ENCODE measurements around the gene NFS1.

Gene NFS1

DNA sequence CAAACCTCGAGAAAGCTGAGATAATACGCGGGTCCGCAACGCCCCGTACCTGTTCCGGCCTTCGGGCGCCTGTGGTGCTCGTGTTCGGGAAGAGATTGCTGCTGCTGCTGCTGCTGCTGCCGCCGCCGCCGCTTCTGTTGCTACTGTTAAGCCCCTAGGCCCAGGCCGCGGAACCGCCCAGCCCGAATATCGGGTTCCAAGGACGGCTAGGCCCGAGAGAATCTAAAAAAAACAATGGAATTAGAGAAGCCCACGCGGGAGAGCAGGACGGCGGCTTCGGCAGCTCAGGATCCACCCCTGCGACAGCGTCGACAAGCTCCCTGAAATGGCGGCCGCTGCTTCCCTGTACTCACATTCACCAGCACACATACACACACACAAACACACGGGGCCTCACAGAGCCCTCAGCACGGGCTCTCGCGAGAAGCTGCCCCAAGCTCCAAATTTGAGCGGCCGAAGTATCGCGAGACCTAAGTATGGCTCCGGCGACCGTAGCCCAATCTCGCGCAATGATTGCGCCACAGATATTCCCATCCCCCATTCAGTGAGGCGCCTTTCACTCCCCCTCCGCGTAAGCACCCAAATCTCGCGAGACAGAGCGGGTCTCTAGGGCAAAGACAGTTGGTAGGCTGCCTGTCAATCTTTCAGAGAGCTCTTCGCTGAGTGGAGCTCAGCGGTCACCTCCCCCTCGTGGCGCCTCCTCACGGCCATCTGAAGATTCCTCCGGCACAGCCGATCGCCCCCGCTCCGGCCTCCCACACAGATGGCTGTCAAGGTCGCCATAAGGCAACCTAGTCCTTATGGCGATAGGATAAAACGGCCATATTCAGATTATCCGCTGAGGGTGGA is 43.0 kb upstream of the NFS1 start, which contains the start of gene RBM39:
RBM39 (minus strand) TSS at position 369 of the 849 bp plus-strand sequence. CDS start 1,386 bp downstream, outside the sequence.
- TF ChIP-seq CTCF (IDR thresholded peaks at IDR 0.05) = peak; percentile 72
- Histone ChIP-seq H3K4me3 (ENCODE audit: low read depth, low read length) (peak within 1 kb of the TSS; percentile 99), H3K9me3 (ENCODE audit: control insufficient read depth, low read length) (no peaks in the 10 kb centered on the region), H2AFZ (peak within 1 kb of the TSS; percentile 74), H3K9ac (peak within 1 kb of the TSS; percentile 98), H3K79me2 (peaks cover 35% of the 10 kb centered on the region), H3K27ac (peak within 1 kb of the TSS; percentile 99), H3K27me3 (ENCODE audit: control insufficient read depth, insufficient read depth, low read length) (no peaks in the 10 kb centered on the region), H3K4me1 (peaks cover 22% of the 10 kb centered on the region), H3K4me2 (ENCODE audit: low read length) (peak within 1 kb of the TSS; percentile 95), H3K36me3 (ENCODE audit: control insufficient read depth, insufficient read depth, low read length) (no peaks in the 10 kb centered on the region)

- H3K36me3 ChIP-seq (ENCODE audit: control insufficient read depth, insufficient read depth, low read length) = no peaks in the 10 kb centered on the region
- peak; percentile 14 for TF ChIP-seq CTCF (IDR thresholded peaks at IDR 0.05)
- no peak overlapping the region for H3K9ac ChIP-seq
- H3K27ac ChIP-seq = no peak overlapping the region
- H3K4me1 ChIP-seq = peaks cover 32% of the 10 kb centered on the region
- peak overlapping the region; percentile 72 for H3K4me2 ChIP-seq (ENCODE audit: low read length)
- H3K4me3 ChIP-seq (ENCODE audit: low read depth, low read length) = peak overlapping the region; percentile 99
- H3K79me2 ChIP-seq = peaks cover 55% of the 10 kb centered on the region
- no peak overlapping the region for H2AFZ ChIP-seq
- no peaks in the 10 kb centered on the region for H3K27me3 ChIP-seq (ENCODE audit: control insufficient read depth, insufficient read depth, low read length)
- H3K9me3 ChIP-seq (ENCODE audit: control insufficient read depth, low read length) = no peaks in the 10 kb centered on the region
These were observed 40.4 kb upstream of the NFS1 start for GRCh38 chr20:35739294-35740163.

DNA sequence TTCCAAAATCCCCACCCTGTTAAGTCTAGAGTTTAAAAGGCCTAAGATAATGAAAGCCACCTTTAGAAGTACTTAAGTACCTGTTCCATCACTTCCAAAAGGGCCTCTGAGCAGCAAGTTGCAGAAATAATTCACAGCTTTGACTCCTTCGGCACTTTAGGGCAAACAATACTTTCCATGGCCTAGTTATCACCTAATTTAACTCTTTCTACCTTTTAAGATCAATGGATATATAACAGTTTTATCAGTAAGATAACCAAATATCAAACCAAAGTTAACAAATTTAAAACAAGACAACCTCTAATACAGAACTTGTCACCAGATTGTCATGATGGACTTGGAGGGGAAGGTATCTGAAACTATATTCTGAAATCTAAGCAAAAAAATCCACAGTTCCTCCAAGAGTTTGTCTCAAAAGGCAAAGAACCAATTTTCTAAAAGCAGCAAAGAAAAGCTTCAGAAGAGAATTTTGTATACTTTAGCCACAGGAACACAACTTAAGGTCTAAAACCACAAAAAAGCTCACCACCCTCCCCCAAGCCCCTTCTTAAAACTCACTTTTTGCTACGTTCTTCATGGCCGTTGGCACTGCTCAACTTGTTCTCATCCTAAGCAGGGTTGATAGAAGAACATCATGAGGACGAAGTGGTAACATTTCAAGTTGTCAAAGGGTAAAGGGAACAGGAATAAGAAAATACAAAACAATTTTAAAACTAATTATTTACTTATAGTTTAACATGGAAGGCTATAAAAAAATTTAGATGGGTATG is 39.4 kb upstream of the NFS1 start:
- Histone ChIP-seq H2AFZ (no peak overlapping the region), H3K4me3 (ENCODE audit: low read depth, low read length) (no peak overlapping the region), H3K9ac (no peak overlapping the region), H3K9me3 (ENCODE audit: control insufficient read depth, low read length) (no peaks in the 10 kb centered on the region), H3K4me1 (peaks cover 35% of the 10 kb centered on the region), H3K79me2 (peaks cover 63% of the 10 kb centered on the region), H3K36me3 (ENCODE audit: control insufficient read depth, insufficient read depth, low read length) (no peaks in the 10 kb centered on the region), H3K27me3 (ENCODE audit: control insufficient read depth, insufficient read depth, low read length) (no peaks in the 10 kb centered on the region), H3K27ac (no peak overlapping the region), H3K4me2 (ENCODE audit: low read length) (no peak overlapping the region)
- TF ChIP-seq CTCF (IDR thresholded peaks at IDR 0.05) = no peak

DNA sequence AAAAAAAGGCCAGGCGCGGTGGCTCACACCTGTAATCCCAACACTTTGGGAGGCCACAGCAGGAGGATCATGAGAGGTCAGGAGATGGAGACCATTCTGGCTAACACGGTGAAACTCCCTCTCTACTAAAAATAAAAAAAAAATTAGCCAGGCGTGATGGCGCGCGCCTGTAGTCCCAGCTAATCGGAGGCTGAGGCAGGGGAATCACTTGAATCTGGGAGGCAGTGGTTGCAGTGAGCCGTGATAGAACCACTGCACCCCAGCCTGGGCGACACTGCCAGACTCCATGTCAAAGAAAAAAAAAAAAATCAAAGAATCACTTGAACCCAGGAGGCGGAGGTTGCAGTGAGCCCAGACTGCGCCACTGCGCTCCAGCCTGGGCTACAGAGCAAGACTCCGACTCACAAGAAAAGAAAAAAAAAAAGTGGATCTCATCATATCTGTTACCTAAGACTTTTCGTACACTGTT is 38.7 kb upstream of the NFS1 start:
- Histone ChIP-seq H3K4me1 (peaks cover 29% of the 10 kb centered on the region), H2AFZ (no peak overlapping the region), H3K9ac (no peak overlapping the region), H3K79me2 (peaks cover 68% of the 10 kb centered on the region), H3K4me2 (ENCODE audit: low read length) (no peak overlapping the region), H3K27ac (no peak overlapping the region), H3K9me3 (ENCODE audit: control insufficient read depth, low read length) (no peaks in the 10 kb centered on the region), H3K27me3 (ENCODE audit: control insufficient read depth, insufficient read depth, low read length) (no peaks in the 10 kb centered on the region), H3K36me3 (ENCODE audit: control insufficient read depth, insufficient read depth, low read length) (no peaks in the 10 kb centered on the region), H3K4me3 (ENCODE audit: low read depth, low read length) (no peak overlapping the region)
- no peak for TF ChIP-seq CTCF (IDR thresholded peaks at IDR 0.05)

Measured in parathyroid adenoma (tissue), 2 donors.